ENCODE data around the gene HS6ST1. TPM values are rescaled to one million over a fixed set of nuclear protein-coding genes. Genes with fewer than 3 reads are reported as not detected.

HS6ST1 gene
- total and polyA plus RNA-seq, 2 of the 4 experiments (the other 2 are of a cell fraction): 29.9 to 36.9 TPM

DNA sequence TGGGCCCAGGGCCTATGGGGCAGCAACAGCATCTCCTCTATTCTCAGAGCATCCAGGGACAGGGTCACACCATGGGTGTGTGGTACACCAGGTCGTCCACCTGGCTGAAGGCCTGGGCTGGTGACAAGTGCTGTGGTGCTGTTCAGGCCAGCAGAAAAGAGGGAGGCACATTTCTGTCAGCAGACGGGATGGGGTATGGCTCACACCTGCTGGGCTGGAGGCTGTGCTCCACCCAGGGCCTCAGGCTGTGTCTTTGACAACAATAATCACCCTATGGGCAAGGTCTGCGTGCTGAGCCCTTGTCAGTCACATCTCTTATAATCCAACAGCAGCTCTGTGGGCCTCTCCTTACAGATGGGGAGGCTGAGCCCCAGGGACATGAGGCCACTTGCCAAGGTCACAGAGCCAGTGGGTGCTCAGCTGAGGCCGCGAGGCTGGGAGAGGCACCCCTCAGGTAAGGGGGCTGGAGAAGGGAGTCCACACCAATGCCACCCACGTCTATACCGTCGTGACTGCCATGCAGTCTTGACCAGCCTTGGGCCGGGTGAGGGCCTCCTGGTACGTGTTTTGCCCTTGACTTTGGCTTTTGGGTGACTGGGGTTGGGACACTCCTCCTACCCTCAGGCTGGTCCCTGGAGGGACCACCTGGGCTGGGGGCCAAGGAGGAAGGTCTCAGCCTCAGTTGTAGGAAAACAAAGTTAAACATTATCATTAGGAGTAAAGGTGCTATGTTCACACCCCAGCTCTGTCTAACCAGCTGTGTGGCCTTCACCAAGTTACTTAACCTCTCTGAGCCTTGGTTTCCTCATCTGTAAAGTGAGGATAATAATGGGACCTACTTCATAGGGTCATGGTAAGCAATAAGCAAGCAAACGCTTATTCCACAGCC lies 5.6 kb upstream of the HS6ST1 start:
- ChIA-PET CTCF (no interaction called here), POLR2A (ENCODE audit: unreplicated experiment) (no interaction called here)
- no peak overlapping the region for H4K5ac ChIP-seq (ENCODE audit: low read depth, low read length)
- peaks cover 7% of the 10 kb centered on the region; the same call in 1 of the 2 replicates for H3K4me1 ChIP-seq (ENCODE audit: control insufficient read depth, insufficient read depth, low read length)
- H3K27me3 ChIP-seq (ENCODE audit: control insufficient read depth, insufficient read depth, low read length): no peaks in the 10 kb centered on the region
- H3K27ac ChIP-seq (ENCODE audit: insufficient read depth, low read length): no peak overlapping the region
- no peak overlapping the region for H3K4me2 ChIP-seq (ENCODE audit: low read depth, low read length)
- no peak overlapping the region for H3K18ac ChIP-seq (ENCODE audit: low read depth, low read length)
- H3K56ac ChIP-seq (ENCODE audit: extremely low read depth, insufficient read depth, low read length): no peak overlapping the region
- no peak overlapping the region for H3K14ac ChIP-seq (replicated peaks; ENCODE audit: low read depth, low read length)
- no peak overlapping the region for H3K4me3 ChIP-seq (ENCODE audit: insufficient read depth, low read depth, low read length)
- in situ Hi-C loops (cut with MboI; ENCODE audit: low sequenced_read_pairs) (loop anchor here (10.0 to 25.0 kb wide), 5 partner anchors 211 to 437 kb away; partner anchors contain the start of gene AMMECR1L), dilution Hi-C loops (cut with HindIII; ENCODE audit: low sequenced_read_pairs, unreplicated experiment) (no loop called here), intact Hi-C loops (cut with micrococcal nuclease) (loop anchor here (5.0 kb wide), 5 partner anchors 148 to 1598 kb away; no protein-coding TSS in a partner anchor)
- H2AFZ ChIP-seq (replicated peaks; ENCODE audit: low read length, poor library complexity): no peak overlapping the region
- no peak overlapping the region for H3K4ac ChIP-seq (ENCODE audit: low read depth, low read length)
- BruUV-seq (replicated peaks): no TSS peak
- H2BK15ac ChIP-seq (ENCODE audit: low read depth, low read length): no peak overlapping the region; the same call in 2 of the 3 replicates
- H3K79me1 ChIP-seq (ENCODE audit: low read depth in 1 of 2, low read length in 2 of 2): no peaks in the 10 kb centered on the region
- H4K20me1 ChIP-seq (ENCODE audit: insufficient read depth, low read length): no peaks in the 10 kb centered on the region
- H3K9ac ChIP-seq (ENCODE audit: low read depth, low read length): no peak overlapping the region
- no peak overlapping the region for H4K8ac ChIP-seq (ENCODE audit: low read depth in 2 of 2, low read length in 2 of 2)
- no peak overlapping the region for H3K23ac ChIP-seq (ENCODE audit: low read depth, low read length)
- DNase-seq: no peak
- H3K9me1 ChIP-seq (ENCODE audit: insufficient read depth, low read length): peaks cover 4% of the 10 kb centered on the region; the same call in 1 of the 2 replicates
- H2AK9ac ChIP-seq (replicated peaks; ENCODE audit: low read depth, low read length, poor library complexity): no peak overlapping the region
- H2BK5ac ChIP-seq (ENCODE audit: low read depth, low read length, poor library complexity, severe bottlenecking): no peak overlapping the region
- no peak for ATAC-seq (ENCODE audit: low read depth)
- no peak overlapping the region for H2BK20ac ChIP-seq (ENCODE audit: low read depth, low read length)
- no peak overlapping the region for H4K91ac ChIP-seq (ENCODE audit: insufficient read depth, low read depth, low read length)
- TF ChIP-seq BHLHE40 (IDR thresholded peaks at IDR 0.05; ENCODE audit: low read depth, low read length) (no peak), CHD1 (IDR thresholded peaks at IDR 0.05; ENCODE audit: low read depth, low read length) (no peak), RAD21 (IDR thresholded peaks at IDR 0.05; ENCODE audit: low read length) (no peak), MAFK (IDR thresholded peaks at IDR 0.05; ENCODE audit: low read depth, low read length) (no peak), RCOR1 (IDR thresholded peaks at IDR 0.05; ENCODE audit: insufficient replicate concordance, low read length) (no peak), MAZ (IDR thresholded peaks at IDR 0.05; ENCODE audit: borderline replicate concordance, low read depth, low read length) (no peak), POLR2A (IDR thresholded peaks at IDR 0.05; ENCODE audit: low read depth, low read length) (no peak), MXI1 (IDR thresholded peaks at IDR 0.05; ENCODE audit: borderline replicate concordance, low read depth, low read length) (no peak), SMC3 (IDR thresholded peaks at IDR 0.05; ENCODE audit: low read depth, low read length) (no peak), FOS (IDR thresholded peaks at IDR 0.05; ENCODE audit: low read depth, low read length) (no peak)
- TF ChIP-seq, protein P1, sequence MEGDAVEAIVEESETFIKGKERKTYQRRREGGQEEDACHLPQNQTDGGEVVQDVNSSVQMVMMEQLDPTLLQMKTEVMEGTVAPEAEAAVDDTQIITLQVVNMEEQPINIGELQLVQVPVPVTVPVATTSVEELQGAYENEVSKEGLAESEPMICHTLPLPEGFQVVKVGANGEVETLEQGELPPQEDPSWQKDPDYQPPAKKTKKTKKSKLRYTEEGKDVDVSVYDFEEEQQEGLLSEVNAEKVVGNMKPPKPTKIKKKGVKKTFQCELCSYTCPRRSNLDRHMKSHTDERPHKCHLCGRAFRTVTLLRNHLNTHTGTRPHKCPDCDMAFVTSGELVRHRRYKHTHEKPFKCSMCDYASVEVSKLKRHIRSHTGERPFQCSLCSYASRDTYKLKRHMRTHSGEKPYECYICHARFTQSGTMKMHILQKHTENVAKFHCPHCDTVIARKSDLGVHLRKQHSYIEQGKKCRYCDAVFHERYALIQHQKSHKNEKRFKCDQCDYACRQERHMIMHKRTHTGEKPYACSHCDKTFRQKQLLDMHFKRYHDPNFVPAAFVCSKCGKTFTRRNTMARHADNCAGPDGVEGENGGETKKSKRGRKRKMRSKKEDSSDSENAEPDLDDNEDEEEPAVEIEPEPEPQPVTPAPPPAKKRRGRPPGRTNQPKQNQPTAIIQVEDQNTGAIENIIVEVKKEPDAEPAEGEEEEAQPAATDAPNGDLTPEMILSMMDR (conservative IDR thresholded peaks at IDR 0.05; ENCODE audit: low read depth, low read length): no peak
- TF ChIP-seq, protein P2, sequence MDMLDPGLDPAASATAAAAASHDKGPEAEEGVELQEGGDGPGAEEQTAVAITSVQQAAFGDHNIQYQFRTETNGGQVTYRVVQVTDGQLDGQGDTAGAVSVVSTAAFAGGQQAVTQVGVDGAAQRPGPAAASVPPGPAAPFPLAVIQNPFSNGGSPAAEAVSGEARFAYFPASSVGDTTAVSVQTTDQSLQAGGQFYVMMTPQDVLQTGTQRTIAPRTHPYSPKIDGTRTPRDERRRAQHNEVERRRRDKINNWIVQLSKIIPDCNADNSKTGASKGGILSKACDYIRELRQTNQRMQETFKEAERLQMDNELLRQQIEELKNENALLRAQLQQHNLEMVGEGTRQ (IDR thresholded peaks at IDR 0.05; ENCODE audit: low read depth, low read length): no peak
- H3K9me3 ChIP-seq (ENCODE audit: control insufficient read depth, insufficient read depth, low read length): no peaks in the 10 kb centered on the region
- no peaks in the 10 kb centered on the region for H3K36me3 ChIP-seq (ENCODE audit: control insufficient read depth, insufficient read depth, low read length)
- WGBS, 2 experiments (ENCODE audit: extremely low coverage in 2 of 2, insufficient read length in 1 of 2): 100% methylated on average over 1 of the region's 11 CpGs; no CpG with 5 or more reads in 1 of the 2 experiments
- H2BK120ac ChIP-seq (ENCODE audit: low read depth, low read length): peak overlapping the region; percentile 5; the same call in 1 of the 2 replicates
- 0 out of 2 replicates have a peak overlapping the region, but pooled peaks have one; percentile 4 for H2AK5ac ChIP-seq (ENCODE audit: low read depth, low read length)

Data from IMR-90 (cell line).